B cell (primary cell): ENCODE measurements around the gene PALM. TPM values are rescaled to one million over a fixed set of nuclear protein-coding genes. Genes with fewer than 3 reads are reported as not detected.

ENCODE experiments used
- ATAC-seq: fragments of 200-7000 bp; cut with Tn5 transposase; one replicate; pipeline ENCODE4 v1.10.0; 2021; ENCODE audit warnings: low read depth, mild to moderate bottlenecking, moderate number of reproducible peaks, moderate library complexity
- CTCF ChIA-PET: fragments of 350-600 bp; sonication (Branson Sonifier 250); formaldehyde crosslinking; loops from one replicate; lab custom pipeline; 2021; ENCODE audit warnings: antibody characterized with exemption, inconsistent platforms; lab: Charles Lee
- POLR2A ChIA-PET: fragments of 350-600 bp; sonication (Branson Sonifier 250); formaldehyde crosslinking; loops from one replicate; lab custom pipeline; 2021; ENCODE audit warnings: antibody characterized with exemption; lab: Charles Lee
- DNase-seq: peaks from one replicate; pipeline ENCODE4 v3.0.0; 2013
- H2AFZ ChIP-seq: 2 replicates; pipeline ENCODE4 v1.6.1; 2012; ENCODE audit warnings: mild to moderate bottlenecking, low read depth, low read length; ENCODE audit not compliant: insufficient read depth, poor library complexity, severe bottlenecking
- H3K27ac ChIP-seq, 2 donors: 1 replicate in 1 of 2; 2 replicates in 1 of 2; pipeline ENCODE4 v1.5.1; 2012 to 2013; ENCODE audit warnings: low read length in 2 of 2, mild to moderate bottlenecking in 2 of 2, moderate library complexity in 1 of 2
- H3K27me3 ChIP-seq, 4 experiments: fragments of 200-600 bp in 1 of 4; sonication (generic) in 1 of 4; replicated peaks in 1 of 4; 1 replicate in 2 of 4; 2 replicates in 2 of 4; pipeline versions ENCODE4 v1.6.1 to v1.7.0; 2013 to 2016; ENCODE audit warnings: low read length in 3 of 4, mild to moderate bottlenecking in 2 of 4, mixed read lengths in 1 of 4, moderate library complexity in 1 of 4; ENCODE audit not compliant: insufficient read depth in 4 of 4, control insufficient read depth in 3 of 4; ENCODE audit errors: control extremely low read depth in 1 of 4
- H3K36me3 ChIP-seq, 2 experiments: replicated peaks in 1 of 2; 1 replicate in 1 of 2; 2 replicates in 1 of 2; pipeline versions ENCODE4 v1.6.1 to v1.7.1; 2013; ENCODE audit warnings: low read length in 1 of 2; ENCODE audit not compliant: insufficient read depth in 2 of 2, control insufficient read depth in 1 of 2; ENCODE audit errors: control extremely low read depth in 1 of 2, extremely low read depth in 1 of 2
- H3K4me1 ChIP-seq, 2 donors: fragments of 200-600 bp in 1 of 2; sonication (generic) in 1 of 2; 1 replicate in 1 of 2; 2 replicates in 1 of 2; pipeline versions ENCODE4 v1.5.1 to v1.6.1; 2013 to 2017; ENCODE audit warnings: low read length in 2 of 2; ENCODE audit not compliant: control insufficient read depth in 2 of 2, insufficient read depth in 2 of 2
- H3K4me2 ChIP-seq: replicated peaks from 2 replicates; pipeline ENCODE3; 2012; ENCODE audit warnings: mild to moderate bottlenecking, low read depth, low read length; ENCODE audit not compliant: poor library complexity, severe bottlenecking
- H3K4me3 ChIP-seq, 5 experiments: fragments of 200-600 bp in 1 of 5; sonication (generic) in 1 of 5; 1 replicate in 3 of 5; 2 replicates in 2 of 5; pipeline versions ENCODE4 v1.5.1 to v1.7.0; 2011 to 2016; ENCODE audit warnings: low read length in 4 of 5, mild to moderate bottlenecking in 4 of 5, low read depth in 2 of 5, control low read depth in 1 of 5, moderate library complexity in 1 of 5; ENCODE audit not compliant: insufficient read depth in 1 of 5; ENCODE audit errors: control extremely low read depth in 1 of 5, extremely low read depth in 1 of 5
- H3K79me2 ChIP-seq: fragments of 200-600 bp; sonication (generic); one replicate; pipeline ENCODE4 v1.6.0; 2016; ENCODE audit warnings: low read length; ENCODE audit not compliant: control insufficient read depth, insufficient read depth
- H3K9ac ChIP-seq: fragments of 200-600 bp; sonication (generic); 2 replicates; pipeline ENCODE4 v1.6.1; 2017; ENCODE audit warnings: mild to moderate bottlenecking, low read length, moderate library complexity
- H3K9me3 ChIP-seq, 3 donors: one replicate each; pipeline versions ENCODE4 v1.6.1 to v1.7.1; 2013; ENCODE audit warnings: low read length in 2 of 3; ENCODE audit not compliant: control insufficient read depth in 2 of 3, insufficient read depth in 1 of 3; ENCODE audit errors: control extremely low read depth in 1 of 3
- H4K20me1 ChIP-seq: 2 replicates; pipeline ENCODE4 v1.6.0; 2012; ENCODE audit warnings: mild to moderate bottlenecking, low read length; ENCODE audit not compliant: insufficient read depth, control insufficient read depth, poor library complexity, severe bottlenecking
- H3K27ac Mint-ChIP-seq: one replicate; pipeline ENCODE4 v1.8.0; 2021; ENCODE audit warnings: mixed read lengths
- H3K27me3 Mint-ChIP-seq: one replicate; pipeline ENCODE4 v1.8.0; 2021; ENCODE audit warnings: mixed read lengths
- H3K4me1 Mint-ChIP-seq: one replicate; pipeline ENCODE4 v1.8.0; 2021; ENCODE audit warnings: mixed read lengths
- H3K4me3 Mint-ChIP-seq: one replicate; pipeline ENCODE4 v1.8.0; 2021; ENCODE audit warnings: mixed read lengths
- H3K9me3 Mint-ChIP-seq: one replicate; pipeline ENCODE4 v1.8.0; 2022; ENCODE audit warnings: mixed read lengths; ENCODE audit not compliant: insufficient read depth
- EZH2 ChIP-seq: IDR thresholded peaks from 2 replicates; pipeline ENCODE4 v1.6.1; 2012; ENCODE audit warnings: borderline replicate concordance, low read depth, mild to moderate bottlenecking, moderate library complexity, low read length; ENCODE audit not compliant: insufficient read depth, poor library complexity, severe bottlenecking
- WGBS: methylation state at CpG from one replicate; pipeline ENCODE4 v1.1.5; 2013; ENCODE audit warnings: missing lambda C conversion rate; ENCODE audit not compliant: insufficient coverage; 5-methylcytosine and 5-hydroxymethylcytosine counted together
- intact Hi-C: fragments of 100-400 bp; cut with micrococcal nuclease; formaldehyde crosslinking; loops from one replicate; pipeline ENCODE4 v1.10.0; 2022
- polyA plus RNA-seq: library from polyadenylated mRNA; depleted of rRNA; stranded (reverse); fragments of >200 nt; gene quantifications from 2 replicates; pipeline ENCODE4 v1.2.3, GENCODE V29; 2012
- total RNA-seq, 2 donors: library from RNA; stranded (reverse); fragments of 120-200 nt in 1 of 2; gene quantifications; 1 replicate in 1 of 2; 2 replicates in 1 of 2; pipeline versions ENCODE4 v1.2.3 to v1.2.4, GENCODE V29; 2013 to 2022
- TF ChIP-seq, protein P1 (sequence below): fragments of 200-600 bp; IDR thresholded peaks from one replicate; pipeline ENCODE4 v1.8.0; 2022; ENCODE audit warnings: antibody characterized with exemption, mild to moderate bottlenecking

The PALM gene
- total and polyA plus RNA-seq, 2 donors (not counting 1 experiment from before 2014, with no cell fraction given) = 0.15 TPM; not detected in 1

DNA sequence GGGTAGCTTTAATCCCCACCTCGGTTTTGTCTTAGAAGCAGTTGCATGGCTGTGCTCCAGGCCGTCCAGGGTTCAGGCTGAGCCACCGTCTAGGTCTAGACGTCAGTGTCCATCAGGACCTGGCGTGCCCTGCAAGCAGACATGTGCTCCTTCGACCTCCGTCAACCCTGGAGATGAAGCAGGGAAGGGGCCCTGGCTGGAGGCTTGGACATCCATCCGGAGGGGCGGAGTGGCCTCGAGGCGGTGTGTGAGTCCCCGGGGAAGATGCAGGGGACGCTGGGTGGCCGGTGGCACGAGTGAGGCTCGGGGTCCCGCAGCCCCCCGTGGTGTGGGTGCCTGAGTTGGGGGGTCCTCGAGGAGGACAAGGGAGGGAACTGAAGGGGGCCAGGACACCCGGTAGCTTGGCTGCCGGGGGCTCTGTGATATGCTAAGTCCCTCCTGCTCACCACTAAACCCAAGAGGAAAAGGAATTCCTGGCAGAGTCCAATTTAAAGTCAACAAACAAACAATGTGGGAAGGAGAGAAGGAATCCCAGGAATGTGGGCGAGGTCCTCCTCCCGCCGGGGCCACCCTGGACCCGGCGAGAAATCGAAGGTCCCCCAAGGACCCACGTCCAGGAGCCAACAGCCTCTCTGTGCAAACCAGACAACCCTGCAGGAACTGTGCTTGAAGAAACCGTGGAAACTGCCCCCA is 73.6 kb downstream of the PALM start:
- peaks cover 0 to 6% (median 0%) of the 10 kb centered on the region in 4 experiments for H3K27me3 ChIP-seq
- Mint-ChIP-seq H3K9me3 (no peaks in the 10 kb centered on the region), H3K4me1 (no peaks in the 10 kb centered on the region), H3K4me3 (no peak overlapping the region), H3K27me3 (no peaks in the 10 kb centered on the region), H3K27ac (no peak overlapping the region)
- H3K4me1 ChIP-seq = no peaks in the 10 kb centered on the region
- intact Hi-C loops = no loop called here
- CTCF ChIA-PET = no interaction called here
- peaks cover 0 to 4% (median 0%) of the 10 kb centered on the region in 3 donors for H3K9me3 ChIP-seq
- H3K4me3 ChIP-seq = no peak overlapping the region
- no peak overlapping the region for H3K4me2 ChIP-seq
- H3K27ac ChIP-seq = no peak overlapping the region
- no peaks in the 10 kb centered on the region for H4K20me1 ChIP-seq
- TF ChIP-seq EZH2 = no peak
- TF ChIP-seq, protein P1, sequence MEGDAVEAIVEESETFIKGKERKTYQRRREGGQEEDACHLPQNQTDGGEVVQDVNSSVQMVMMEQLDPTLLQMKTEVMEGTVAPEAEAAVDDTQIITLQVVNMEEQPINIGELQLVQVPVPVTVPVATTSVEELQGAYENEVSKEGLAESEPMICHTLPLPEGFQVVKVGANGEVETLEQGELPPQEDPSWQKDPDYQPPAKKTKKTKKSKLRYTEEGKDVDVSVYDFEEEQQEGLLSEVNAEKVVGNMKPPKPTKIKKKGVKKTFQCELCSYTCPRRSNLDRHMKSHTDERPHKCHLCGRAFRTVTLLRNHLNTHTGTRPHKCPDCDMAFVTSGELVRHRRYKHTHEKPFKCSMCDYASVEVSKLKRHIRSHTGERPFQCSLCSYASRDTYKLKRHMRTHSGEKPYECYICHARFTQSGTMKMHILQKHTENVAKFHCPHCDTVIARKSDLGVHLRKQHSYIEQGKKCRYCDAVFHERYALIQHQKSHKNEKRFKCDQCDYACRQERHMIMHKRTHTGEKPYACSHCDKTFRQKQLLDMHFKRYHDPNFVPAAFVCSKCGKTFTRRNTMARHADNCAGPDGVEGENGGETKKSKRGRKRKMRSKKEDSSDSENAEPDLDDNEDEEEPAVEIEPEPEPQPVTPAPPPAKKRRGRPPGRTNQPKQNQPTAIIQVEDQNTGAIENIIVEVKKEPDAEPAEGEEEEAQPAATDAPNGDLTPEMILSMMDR = no peak
- ATAC-seq (no peak), DNase-seq (no peak)
- 78% methylated on average over 23 of the region's 29 CpGs for WGBS
- H2AFZ ChIP-seq = no peak overlapping the region
- POLR2A ChIA-PET = no interaction called here
- H3K9ac ChIP-seq = no peak overlapping the region
- H3K36me3 ChIP-seq = no peaks in the 10 kb centered on the region
- H3K79me2 ChIP-seq = no peaks in the 10 kb centered on the region

GRCh38 chr19:782878-783668 is 74.3 kb downstream of the PALM start:
- H3K4me2 ChIP-seq = no peak overlapping the region

More at GRCh38 chr19:782878-783668, 74.3 kb downstream of the PALM start:
- Histone ChIP-seq H3K27ac (no peak overlapping the region), H2AFZ (no peak overlapping the region), H3K9me3 (peaks cover 0 to 4% (median 0%) of the 10 kb centered on the region in 3 donors), H4K20me1 (no peaks in the 10 kb centered on the region), H3K36me3 (no peaks in the 10 kb centered on the region), H3K79me2 (no peaks in the 10 kb centered on the region), H3K4me3 (no peak overlapping the region), H3K27me3 (peaks cover 0 to 6% (median 0%) of the 10 kb centered on the region in 4 experiments), H3K4me1 (no peaks in the 10 kb centered on the region), H3K9ac (no peak overlapping the region)
- intact Hi-C loops = no loop called here
- TF ChIP-seq EZH2 = no peak
- TF ChIP-seq, protein P1 = no peak
- ATAC-seq (no peak), DNase-seq (no peak)
- Mint-ChIP-seq H3K27me3 (no peaks in the 10 kb centered on the region), H3K9me3 (no peaks in the 10 kb centered on the region), H3K27ac (no peak overlapping the region), H3K4me1 (no peaks in the 10 kb centered on the region), H3K4me3 (no peak overlapping the region)
- ChIA-PET CTCF (no interaction called here), POLR2A (no interaction called here)
- 81% methylated on average over 25 of the region's 30 CpGs for WGBS
